ENCODE results near the gene THEMIS.
A peak's percentile ranks its signal among the peaks of the same experiment; 100 is the strongest.

Gene THEMIS

DNA sequence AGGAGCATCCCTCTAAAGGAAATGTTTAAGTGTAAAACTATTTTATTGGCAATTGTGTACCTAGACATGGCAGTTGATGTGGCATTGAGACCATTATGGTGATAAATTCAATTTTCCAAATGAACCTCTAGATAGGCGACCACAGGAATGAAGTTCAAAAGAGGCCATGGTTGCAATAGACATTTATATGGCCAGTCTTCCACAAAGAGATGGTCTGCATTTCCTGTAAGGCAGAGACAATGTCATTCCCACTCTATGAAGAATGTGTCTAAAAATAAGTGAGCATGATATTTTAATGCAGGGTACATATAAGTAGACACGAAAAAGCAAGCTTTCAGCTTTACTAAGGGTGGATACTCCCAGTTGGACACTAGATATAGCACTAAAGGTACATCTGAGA lies 40.9 kb downstream of the THEMIS start:
- no peak for DNase-seq (ENCODE audit: low read depth in 3 of 3)

DNA sequence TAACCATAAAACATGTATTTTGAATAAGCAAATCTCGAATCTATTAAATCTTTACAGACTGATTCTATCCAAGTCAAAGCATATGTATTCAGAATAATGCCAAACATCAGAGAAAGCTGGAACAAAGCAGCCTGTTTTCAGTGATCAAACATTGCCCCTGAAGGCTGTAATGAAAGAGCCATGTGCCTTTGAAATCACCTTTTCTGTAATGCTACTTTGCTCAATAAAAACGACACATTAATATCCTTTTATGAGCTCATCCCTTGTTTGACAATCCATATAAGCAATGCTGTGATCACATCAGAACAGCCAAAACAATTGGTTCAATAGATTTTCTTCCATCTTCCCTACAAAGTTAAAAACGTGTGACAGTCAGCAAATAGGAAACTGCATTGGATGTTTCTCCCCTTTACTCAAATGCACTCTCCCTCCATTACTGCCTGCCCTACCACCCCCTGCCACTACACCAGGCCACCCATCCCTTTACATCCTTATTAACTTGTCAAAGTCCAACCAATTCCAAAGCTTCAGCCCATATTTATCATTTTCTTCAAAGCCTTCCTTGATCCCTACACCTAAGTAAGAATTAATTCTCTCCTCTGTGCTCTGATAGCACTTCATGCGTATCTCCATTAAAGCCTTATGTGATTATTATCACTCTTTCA lies 42.0 kb downstream of the THEMIS start:
- DNase-seq (ENCODE audit: low read depth in 3 of 3): no peak

DNA sequence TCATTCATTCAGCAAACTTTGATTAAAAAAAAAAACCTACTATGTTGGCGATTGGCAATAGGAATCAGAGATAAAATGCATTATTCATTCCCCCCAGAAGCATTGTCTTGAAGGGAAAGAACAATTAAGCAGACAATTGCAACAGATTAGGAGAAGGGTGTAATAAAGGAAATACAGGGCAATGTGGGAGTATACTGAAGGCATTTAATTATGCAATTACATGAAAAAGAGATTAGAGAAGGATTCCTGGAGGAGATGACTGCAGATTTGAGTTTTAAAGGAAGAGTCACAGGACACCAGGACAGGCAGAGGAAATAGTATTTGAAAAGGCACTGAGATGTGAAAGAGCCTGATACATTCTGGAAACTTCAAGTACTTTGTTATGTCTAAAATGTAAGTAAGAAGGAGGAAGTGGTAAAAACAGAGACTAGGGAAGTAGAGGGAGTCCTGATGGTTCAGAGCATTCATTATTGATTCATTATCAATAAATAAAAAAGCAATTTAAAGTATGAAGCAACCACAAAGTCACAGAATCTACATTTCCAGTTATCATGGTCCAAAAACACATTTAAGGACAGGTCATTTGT lies 43.7 kb downstream of the THEMIS start:
- DNase-seq (ENCODE audit: low read depth in 3 of 3): no peak

DNA sequence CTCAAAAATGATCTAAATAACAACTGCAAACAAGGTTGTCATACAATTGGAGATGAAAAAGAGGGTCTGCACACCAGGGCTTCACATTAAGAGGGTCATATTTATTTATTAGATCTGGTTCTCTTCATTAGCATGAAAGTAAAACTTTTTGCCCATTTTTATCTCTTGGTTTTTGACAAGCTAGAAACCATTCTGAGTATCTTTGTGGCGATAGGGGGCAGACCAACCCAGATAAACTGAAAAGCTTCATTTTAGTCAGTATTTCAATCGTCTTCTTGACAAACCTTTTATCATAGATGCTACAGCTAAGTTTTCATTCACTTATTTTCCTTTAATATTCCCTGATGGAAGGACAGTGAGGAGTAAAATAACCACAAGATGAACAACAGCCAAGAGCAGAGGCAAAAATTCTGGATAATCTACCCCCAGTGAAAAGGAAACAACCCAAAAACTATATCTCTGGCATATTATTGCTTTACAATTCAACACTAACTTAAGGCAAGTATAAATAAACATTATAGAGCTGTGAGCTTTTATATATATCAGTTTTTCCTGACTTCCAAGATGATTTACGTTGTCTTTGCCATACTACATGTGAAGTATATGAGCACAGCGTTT lies 45.2 kb downstream of the THEMIS start:
- DNase-seq (ENCODE audit: low read depth in 3 of 3): no peak

GRCh38 chr6:127854009-127854408 lies 46.8 kb downstream of the THEMIS start:
- DNase-seq (ENCODE audit: low read depth in 3 of 3): no peak

- no peak for DNase-seq (ENCODE audit: low read depth in 3 of 3)
These were observed 49.7 kb downstream of the THEMIS start for GRCh38 chr6:127851197-127851596.

- DNase-seq (ENCODE audit: low read depth in 3 of 3): no peak
These were observed 55.6 kb downstream of the THEMIS start for GRCh38 chr6:127845242-127845641.

DNA sequence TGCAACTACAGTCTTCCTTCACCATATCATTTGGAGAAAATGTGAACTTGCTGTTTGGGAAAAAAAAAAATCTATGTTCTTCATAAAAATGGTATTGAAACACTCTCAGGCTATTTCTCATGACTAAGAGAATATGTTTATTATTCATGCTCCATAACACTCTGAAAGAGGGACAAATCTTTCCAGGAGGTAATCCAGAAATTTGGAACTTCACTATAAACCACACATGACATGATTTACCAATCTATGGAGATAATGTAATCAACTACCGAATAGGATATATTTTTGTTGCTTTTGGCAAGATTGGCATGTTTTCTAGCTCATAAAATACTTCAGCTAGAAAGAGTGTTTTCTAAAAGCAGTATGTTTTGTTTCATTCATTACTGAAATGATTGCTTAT lies 56.3 kb downstream of the THEMIS start:
- DNase-seq (ENCODE audit: low read depth in 3 of 3): no peak

DNA sequence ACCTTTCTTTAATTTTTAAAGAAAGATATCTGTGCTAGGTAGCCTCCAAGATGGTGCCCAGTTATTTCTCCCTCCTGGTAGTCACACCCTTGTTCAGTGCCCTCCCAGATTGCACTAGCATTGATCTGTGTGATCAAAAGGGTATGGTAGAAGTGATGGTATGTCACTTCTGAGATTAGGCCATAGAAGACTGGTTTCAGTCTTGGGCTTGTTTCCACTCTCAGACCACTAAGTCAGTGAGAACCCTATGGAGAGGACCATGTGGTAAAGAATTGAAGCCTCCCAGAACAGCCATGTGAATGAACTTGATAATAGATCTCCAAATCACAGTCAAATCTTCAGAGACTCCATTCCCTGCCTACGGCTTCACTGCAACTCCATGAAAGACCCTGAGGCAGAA lies 57.3 kb downstream of the THEMIS start:
- DNase-seq (ENCODE audit: low read depth in 3 of 3): no peak

GRCh38 chr6:127842562-127842961 lies 58.3 kb downstream of the THEMIS start:
- no peak for DNase-seq (ENCODE audit: low read depth in 3 of 3)

- no peak for DNase-seq (ENCODE audit: low read depth in 3 of 3)
These were observed 59.0 kb downstream of the THEMIS start for GRCh38 chr6:127841811-127842210.

- DNase-seq (ENCODE audit: low read depth in 3 of 3): no peak
These were observed 66.7 kb downstream of the THEMIS start for GRCh38 chr6:127834136-127834535.

- no peak for DNase-seq (ENCODE audit: low read depth in 3 of 3)
These were observed 67.5 kb downstream of the THEMIS start for GRCh38 chr6:127833336-127833735.

DNA sequence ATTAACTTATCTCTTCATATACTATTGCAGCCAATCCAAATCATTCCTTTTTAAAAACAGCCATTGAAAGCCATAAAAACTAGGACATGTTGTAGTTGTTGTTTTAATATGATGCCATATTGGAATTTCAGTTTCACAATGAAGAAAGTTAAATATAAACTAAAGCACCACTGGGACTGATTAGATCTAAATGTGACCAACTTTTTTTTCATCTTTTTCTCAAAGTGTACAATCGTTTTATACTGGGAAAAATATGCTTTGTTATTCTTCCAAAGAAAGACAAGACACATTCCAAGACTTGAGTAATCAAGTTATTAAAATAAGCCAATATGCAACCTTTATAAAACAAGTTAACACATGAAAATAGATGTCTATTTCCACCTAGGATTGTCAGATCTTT lies 68.5 kb downstream of the THEMIS start:
- DNase-seq (ENCODE audit: low read depth in 3 of 3): no peak

DNA sequence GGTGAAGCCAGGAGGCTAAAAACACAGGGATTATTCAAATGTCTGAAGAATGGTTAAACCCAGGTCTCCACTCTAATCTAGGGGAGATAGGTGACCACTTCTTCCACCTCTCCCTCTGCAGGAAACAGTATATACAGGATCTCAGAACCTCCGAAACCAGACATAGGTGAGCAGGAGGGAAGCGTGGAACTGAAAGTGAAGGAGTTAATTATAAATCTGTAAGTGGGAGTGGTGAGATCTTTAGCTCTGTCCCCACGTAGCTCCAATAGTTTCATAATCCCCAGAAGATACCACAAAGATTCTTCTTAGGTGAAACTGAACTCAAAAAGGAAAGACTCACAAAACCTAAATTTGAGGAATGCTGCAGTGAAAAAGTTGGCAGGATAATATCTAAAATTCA lies 76.8 kb downstream of the THEMIS start:
- no peak for DNase-seq (ENCODE audit: low read depth in 3 of 3)

GRCh38 chr6:127821431-127821830 lies 79.4 kb downstream of the THEMIS start:
- DNase-seq (ENCODE audit: low read depth in 3 of 3): no peak

GRCh38 chr6:127818149-127818548 lies 82.7 kb downstream of the THEMIS start:
- no peak for DNase-seq (ENCODE audit: low read depth in 3 of 3)

DNA sequence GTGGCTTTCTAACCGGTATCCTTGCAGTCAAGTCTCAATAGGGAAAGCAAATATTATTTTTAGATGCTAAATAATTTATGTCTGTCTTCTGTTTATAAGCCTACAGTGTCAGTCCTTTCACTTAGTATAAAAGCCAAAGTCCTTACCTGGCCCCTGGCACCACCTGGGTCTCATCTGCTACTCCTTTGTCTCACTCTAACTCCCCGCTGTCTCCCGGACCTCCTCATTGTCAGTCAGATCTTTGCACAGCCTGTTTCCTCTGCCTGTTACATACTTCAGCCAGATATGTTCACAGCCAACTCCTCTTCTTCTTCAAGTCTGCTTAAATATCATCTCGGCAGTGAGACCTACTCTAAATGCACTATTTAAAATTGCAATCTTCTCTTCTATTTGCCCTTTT lies 84.2 kb downstream of the THEMIS start:
- no peak for DNase-seq (ENCODE audit: low read depth in 3 of 3)

- DNase-seq (ENCODE audit: low read depth in 3 of 3): no peak
These were observed 87.2 kb downstream of the THEMIS start for GRCh38 chr6:127813699-127814027.

DNA sequence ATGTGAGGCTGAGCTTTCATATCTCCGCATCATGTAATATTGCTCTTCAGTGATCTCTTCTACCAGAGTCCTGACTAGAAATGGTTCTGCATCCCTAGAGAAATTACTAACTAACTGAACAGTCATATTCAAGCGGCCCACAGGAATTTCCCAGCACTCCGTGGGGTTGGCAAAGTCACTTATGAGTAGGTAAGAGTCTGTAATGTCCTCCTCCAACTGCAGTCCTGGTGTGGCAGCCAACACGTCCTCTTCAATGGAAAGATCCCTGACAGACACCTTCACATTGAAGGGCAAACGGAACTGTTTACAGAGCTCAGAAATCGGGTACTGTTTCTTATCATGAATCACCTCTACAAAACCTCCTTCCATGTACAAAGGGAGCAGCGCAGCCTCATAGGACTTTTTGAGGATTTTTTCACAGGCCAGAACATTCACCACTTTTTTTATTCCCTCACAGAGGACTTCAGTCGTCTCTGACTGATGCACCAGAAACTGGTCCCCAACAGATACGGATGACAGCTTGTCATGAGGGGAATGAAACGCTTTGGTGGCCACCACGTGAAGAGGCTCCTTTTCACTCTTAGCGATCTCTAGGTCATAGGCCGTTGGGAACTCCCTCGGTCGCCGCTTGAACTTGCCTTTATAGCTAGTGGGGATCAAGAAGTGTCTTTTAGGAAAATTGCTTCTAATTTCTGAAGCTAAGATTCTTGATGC lies 87.7 kb downstream of the THEMIS start:
- DNase-seq (ENCODE audit: low read depth in 3 of 3): peak; percentile 12 to 37 (median 20)

GRCh38 chr6:127811900-127812570 lies 88.8 kb downstream of the THEMIS start:
- DNase-seq (ENCODE audit: low read depth in 3 of 3): no peak

- DNase-seq (ENCODE audit: low read depth in 3 of 3): no peak
These were observed 92.9 kb downstream of the THEMIS start for GRCh38 chr6:127807806-127808517.

Measured in stimulated activated CD4-positive, alpha-beta T cell treated with anti-CD3 and anti-CD28 coated beads, TNF-alpha, amount 100 ng/mL, for 48 hours (primary cell).